Activated CD8-positive, alpha-beta memory T cell treated with anti-CD3 and anti-CD28 coated beads, Interleukin-2, amount 50 U/mL, for 24 hours (primary cell): ENCODE data around the gene WWOX.

Source experiments
- DNase-seq: peaks from one replicate; pipeline ENCODE4 v3.0.0-alpha.2; 2020; ENCODE audit errors: extremely low read depth

WWOX gene

DNA sequence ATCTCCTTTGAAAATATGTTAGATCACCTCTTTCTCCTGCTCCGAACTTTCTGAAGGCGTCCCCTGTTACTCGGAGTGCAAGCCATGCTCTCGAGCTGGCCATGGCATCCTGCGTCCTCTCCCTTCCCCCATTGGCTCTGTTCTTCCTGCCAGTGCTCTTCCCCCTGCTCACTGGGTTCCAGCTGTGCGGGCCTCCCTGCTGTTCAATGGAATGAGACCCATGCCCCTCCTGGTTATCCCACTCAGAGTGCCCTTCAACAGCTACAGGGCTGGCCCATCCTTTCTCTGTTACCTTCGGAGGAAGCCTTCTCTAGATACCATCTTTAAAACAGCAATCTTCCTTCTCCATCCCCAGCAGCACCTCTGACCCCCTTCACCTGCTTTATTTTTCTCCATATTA, 996.8 kb downstream of the WWOX start:
- no peak for DNase-seq

GRCh38 chr16:79097166-79097565, 997.7 kb downstream of the WWOX start:
- no peak for DNase-seq

GRCh38 chr16:79097771-79098170, 998.3 kb downstream of the WWOX start:
- no peak for DNase-seq

GRCh38 chr16:79098907-79099306, 999.5 kb downstream of the WWOX start:
- no peak for DNase-seq

GRCh38 chr16:79099716-79100115, 1000.3 kb downstream of the WWOX start:
- DNase-seq: no peak

DNA sequence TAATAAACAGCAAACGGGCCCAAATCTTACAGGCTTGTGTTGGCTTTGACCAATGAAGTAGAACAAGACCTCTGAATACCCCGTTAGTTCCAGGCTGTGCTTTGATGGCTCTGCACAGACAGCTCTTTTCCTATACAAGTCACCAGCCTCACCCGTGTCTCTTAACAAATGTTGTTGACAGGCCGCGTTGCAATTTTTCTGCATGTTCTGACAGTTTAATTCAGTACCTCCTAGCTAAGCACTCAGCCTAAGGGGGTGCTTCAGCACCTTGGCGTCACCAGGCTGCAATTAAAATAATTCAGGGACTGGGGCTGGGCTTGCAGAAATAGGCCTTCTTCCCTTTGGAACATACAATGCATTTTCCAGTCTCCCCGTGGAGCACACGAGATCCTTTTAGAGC, 1001.0 kb downstream of the WWOX start:
- no peak for DNase-seq

DNA sequence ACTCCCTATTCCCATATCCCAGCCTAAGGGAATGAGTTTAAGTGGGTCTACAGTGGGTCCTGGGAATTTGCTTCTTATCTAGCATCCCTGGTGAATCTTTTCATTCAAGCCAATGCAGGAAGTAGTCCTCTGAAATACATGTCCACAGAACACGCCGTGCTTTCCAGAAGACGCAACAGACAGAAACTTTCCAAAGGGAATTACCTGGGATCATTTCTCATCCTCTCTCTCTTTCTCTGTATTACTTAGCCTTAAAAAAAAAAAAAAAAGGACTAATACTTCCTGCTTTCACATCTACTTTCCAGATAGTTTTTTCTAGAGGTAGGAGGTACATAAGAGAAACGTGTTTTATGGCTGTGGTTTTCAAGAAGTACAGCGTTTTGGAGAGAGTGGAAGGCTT, 1002.0 kb downstream of the WWOX start:
- no peak for DNase-seq

DNA sequence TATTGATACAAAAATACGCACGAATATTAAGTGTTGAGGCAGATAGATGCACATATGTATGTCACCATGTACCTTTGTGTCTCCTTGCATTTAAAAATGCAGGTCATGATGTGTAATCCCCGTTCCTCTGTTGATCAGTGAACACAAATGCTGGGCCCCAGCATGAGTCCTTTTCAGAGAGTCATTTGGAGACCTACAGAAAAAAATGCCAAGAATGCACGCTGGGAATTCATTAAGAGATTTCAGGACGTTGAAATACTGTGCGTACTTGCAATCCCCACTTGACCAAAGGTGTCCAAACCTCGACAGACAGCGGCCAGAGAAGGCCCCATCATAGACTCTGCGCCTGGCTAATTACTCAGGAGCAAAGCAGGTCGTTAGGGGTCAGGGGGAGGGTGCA, 1005.1 kb downstream of the WWOX start:
- DNase-seq: no peak

- DNase-seq: no peak
These were observed 1007.8 kb downstream of the WWOX start for GRCh38 chr16:79107301-79107700.

GRCh38 chr16:79109771-79110170, 1010.3 kb downstream of the WWOX start:
- DNase-seq: no peak

DNA sequence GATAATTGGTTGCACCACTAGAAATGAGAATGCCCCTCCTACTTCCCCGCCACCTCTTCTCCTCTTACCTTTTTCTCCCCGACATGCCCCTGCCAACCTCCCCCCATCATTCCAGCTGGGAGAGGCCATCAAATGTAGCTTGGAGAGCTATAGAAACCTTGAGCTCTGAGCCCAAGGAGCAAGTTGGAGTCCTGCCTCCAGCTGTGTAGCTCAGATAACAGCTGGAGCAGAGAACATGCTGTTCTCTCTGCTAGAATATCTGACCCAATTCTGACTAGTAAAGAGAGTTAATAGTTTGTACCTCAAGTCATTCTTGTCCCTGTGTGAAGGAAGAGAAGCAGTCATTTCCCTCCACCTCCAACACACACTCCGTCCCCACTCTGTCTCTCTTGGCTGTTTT, 1010.8 kb downstream of the WWOX start:
- no peak for DNase-seq

- no peak for DNase-seq
These were observed 1011.5 kb downstream of the WWOX start for GRCh38 chr16:79110953-79111352.

GRCh38 chr16:79112462-79112861, 1013.0 kb downstream of the WWOX start:
- no peak for DNase-seq

- DNase-seq: no peak
These were observed 1014.4 kb downstream of the WWOX start for GRCh38 chr16:79113826-79114225.

DNA sequence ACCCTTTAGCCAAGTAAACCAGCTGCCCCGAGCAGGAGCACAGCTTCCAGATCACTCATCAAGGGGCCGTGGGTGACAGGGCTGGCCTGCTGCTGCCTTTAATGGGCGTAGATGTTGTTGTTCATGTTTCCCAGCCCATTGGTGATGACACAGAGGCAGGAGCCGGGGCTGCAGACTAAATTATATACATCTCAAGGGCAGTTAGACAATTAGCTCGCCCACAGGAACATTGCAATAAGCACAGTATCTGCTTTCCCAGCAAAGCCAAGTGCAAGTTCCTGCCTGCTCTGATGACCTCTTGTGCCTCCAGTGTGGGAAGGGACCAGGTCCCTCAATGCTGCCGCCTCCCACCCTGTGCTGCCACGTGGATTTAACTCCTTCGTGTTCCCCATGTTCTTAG, 1015.3 kb downstream of the WWOX start:
- no peak for DNase-seq

DNA sequence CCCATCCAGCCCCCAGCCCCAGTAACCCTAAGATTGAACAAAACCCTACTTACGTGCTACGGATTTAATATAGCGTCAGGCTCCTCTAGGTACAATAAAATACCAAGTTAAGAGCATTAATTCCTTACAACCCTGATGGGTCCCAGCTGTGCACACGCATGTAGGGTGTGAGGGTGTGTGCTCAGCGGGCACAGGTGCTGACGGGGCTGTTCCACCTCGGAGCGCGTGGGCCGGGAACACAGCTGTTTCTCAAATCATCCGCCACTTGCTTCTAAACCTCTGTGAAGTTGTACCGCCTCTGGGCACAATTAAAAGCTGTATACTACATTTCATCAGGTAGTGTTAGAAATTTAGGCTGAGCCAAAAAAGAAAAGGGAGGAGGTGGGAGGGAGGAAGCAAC, 1022.5 kb downstream of the WWOX start:
- no peak for DNase-seq

DNA sequence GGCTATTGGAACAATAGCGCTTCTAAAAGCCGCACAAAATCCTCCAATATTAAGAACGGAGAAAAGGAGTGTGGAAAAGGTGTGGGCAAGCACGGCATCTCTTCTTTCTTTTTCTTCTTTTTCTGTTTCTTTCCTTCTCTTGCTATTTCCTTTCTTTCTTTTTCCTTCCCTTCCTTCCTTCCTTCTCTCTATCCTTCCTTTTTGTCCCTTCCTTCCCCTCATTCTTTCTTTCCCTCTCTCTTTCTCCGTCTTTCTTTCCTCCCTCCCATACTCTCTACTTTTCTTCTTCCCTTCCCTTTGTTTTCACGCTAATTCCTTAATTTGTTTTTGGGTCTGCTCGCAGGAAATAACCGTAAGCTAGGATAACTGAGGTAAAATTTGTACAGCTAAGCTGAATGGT, 1022.9 kb downstream of the WWOX start:
- no peak for DNase-seq

GRCh38 chr16:79124016-79124756, 1024.7 kb downstream of the WWOX start:
- DNase-seq: no peak

DNA sequence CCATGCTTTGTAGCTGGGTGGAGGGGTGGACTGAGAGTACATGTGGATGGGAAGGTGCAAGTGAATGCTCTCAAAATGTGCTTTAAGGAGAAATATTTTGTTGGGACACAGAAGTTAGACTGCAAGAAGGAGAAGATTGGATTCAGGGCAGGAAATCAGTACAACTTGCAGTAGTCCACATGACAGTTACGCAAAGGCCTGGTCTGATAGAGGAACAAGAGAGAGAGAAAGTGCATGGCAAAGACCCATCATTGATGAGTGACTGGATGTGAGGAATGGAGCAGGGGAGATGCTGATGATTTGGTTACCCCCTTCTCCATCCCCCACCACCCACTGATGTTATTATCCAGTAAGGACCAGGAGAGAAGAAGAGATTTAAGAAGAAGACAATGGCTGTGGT, 1028.3 kb downstream of the WWOX start:
- no peak for DNase-seq

DNA sequence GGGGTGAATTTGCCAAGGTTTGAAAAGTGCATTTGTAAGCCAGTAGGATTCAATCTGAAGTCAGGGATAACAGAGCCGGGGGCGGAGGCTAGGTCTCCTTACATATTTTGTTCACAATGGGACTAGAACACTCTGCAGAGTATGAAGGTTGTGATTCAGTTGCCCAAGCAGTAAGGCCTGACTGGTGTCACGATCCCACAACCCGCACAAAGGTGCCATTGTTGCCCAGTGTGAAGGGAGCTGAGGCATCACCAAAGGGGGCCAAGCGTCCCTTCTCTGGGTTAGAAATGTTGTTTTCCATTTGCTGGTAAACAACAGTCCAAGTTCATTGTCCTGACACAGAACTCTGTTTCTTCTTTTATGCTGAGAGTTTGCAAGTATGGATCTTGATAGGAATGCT, 1029.3 kb downstream of the WWOX start:
- no peak for DNase-seq

- DNase-seq: no peak
These were observed 1031.2 kb downstream of the WWOX start for GRCh38 chr16:79130616-79131015.

GRCh38 chr16:79131321-79132075, 1032.0 kb downstream of the WWOX start:
- DNase-seq: no peak

- no peak for DNase-seq
These were observed 1033.2 kb downstream of the WWOX start for GRCh38 chr16:79132701-79133100.

GRCh38 chr16:79134300-79134699, 1034.8 kb downstream of the WWOX start:
- DNase-seq: no peak
